GM19099 (cell line): Measurements from ENCODE around the gene EFCAB6.

ENCODE experiments used
- POLR2A ChIP-seq: IDR thresholded peaks from 3 replicates; pipeline ENCODE4 v1.6.1; 2011; ENCODE audit warnings: low read depth; ENCODE audit not compliant: insufficient read length; ENCODE audit errors: extremely low read depth

EFCAB6 gene

GRCh38 chr22:43819931-43820640, 8.0 kb upstream of the EFCAB6 start:
- no peak for TF ChIP-seq POLR2A

DNA sequence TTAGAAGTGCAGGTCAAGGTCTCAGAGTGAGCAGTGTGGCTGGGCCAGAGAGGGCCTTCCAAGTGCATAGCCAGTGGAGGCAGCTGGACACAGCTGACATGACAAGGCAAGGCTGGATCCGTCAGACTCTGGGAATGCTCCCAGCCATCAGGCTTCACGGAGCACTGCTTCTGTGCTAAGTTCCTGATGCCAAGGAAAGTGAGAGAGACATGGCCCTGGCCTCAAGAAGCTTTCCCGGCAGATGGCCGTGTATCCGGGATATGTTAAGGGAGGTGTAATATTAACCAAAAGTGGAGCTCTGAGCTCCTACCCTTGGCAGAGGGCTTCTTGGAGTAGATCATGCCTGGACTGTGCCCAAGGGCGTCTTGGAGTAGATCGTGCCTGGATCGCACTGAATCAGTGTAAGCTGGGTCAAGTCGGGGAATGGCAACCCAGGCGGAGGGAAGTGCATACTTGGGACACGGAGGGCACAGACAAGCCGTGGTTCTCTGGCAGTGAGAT, 7.4 kb upstream of the EFCAB6 start:
- no peak for TF ChIP-seq POLR2A

- TF ChIP-seq POLR2A, result no peak
Observed at GRCh38 chr22:43818981-43819380, 6.9 kb upstream of the EFCAB6 start.

DNA sequence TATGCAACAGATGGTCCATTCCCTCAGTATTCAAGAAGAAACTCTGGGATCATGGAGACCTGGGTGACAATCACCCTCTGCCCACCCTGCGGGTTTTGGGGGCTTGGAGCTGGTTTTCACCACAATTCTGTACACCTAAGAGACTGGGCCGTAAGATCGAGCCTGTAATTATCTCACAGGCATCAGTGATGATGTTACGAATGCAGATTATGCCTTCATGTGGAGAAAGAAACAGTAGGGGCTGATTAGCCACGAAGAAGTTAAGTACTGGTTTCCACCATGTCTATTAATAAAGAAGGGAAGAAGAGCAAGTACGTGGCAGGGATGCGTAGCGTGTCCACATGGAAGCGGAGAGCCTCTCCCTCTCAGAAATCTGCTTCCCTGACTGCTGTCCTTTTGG, 5.3 kb upstream of the EFCAB6 start:
- TF ChIP-seq POLR2A, result no peak

- TF ChIP-seq POLR2A, result no peak
Observed at GRCh38 chr22:43814264-43814663, 2.2 kb upstream of the EFCAB6 start.

- TF ChIP-seq POLR2A, result no peak
Observed at GRCh38 chr22:43812890-43813289, 785 bp upstream of the EFCAB6 start.

DNA sequence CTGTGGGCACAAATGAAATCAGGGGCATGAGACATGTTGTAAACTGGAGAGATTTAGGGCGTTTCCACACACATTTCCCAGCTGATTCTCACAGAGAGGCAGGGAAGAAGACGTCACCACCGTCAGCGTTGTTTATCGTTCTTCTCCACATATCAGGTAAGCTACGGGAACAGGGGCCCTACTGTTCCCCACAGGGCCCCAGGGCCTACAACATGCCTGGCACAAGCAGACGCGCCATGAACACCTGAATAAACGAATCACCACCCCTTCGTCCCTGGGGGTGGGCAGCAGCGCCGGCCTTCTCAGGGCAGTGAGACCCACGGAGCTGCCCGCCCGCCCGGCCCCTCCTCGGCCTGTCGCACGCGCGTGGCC, 342 bp downstream of the EFCAB6 start:
- TF ChIP-seq POLR2A, result no peak

DNA sequence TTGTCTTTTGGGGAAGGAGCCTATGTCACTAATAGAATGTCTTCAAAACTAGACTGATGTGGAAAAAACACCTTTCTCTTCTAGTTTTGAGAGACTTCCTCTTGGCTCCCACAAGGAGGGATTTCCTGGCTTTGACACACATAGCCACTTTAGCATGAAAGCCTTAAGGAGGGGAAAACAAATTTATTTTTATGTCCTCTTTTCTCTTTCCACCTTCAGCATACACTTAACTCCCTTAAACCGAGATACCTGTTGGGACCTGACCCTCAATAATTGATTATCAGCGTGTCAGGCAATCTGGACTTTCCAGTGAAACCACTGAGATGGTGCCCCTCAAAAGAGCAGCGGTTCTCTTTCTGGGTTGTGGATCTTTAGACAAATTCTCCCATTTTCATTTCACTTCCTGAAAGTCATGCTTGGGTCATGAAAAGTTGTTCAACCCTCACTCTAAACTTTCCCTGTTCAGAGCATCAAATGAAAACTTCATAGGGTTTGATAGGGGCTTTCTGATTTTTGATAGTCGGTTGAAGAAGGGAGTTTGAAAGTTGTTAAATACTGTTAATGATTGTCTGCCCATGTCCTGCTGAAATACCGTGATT, 9.1 kb downstream of the EFCAB6 start:
- TF ChIP-seq POLR2A, result no peak

DNA sequence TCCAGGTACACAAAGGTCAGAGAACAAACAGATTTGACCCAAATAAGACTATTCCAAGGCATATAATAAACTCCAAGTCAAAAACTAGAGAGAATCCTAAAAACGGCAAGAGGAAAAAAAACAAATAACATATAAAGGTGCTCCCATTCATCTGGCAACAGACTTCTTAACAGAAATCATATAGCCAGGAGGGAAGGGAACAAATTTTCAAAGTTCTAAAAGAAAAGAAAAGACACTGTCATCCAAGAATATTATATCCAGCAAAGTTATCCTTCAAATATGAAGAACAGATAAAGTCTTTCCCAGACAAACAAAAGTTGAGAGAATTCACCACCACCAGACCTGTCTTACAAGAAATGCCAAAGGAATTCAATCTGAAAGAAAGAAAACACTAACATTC, 11.1 kb downstream of the EFCAB6 start:
- no peak for TF ChIP-seq POLR2A

GRCh38 chr22:43798492-43798891, 13.6 kb downstream of the EFCAB6 start:
- TF ChIP-seq POLR2A, result no peak

DNA sequence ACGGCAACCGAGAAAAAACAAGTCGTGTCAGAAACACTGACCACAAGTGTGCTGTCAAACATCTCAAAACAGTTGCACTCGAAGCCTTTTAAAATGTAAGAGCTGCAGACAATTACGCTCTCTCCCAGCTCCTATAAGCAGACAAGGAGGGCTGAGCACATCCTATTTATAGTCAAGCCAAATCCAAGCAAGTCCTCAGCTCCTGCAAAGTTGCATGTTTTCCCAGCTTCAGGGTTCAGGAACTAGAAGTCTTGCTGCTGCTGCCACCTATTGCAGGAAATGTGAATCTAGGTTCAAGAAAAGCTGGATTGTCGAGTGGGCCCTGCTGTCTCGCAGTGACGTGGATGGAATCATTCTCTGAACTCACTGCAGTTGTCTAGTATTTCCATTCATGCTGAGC, 15.5 kb downstream of the EFCAB6 start:
- TF ChIP-seq POLR2A, result no peak

DNA sequence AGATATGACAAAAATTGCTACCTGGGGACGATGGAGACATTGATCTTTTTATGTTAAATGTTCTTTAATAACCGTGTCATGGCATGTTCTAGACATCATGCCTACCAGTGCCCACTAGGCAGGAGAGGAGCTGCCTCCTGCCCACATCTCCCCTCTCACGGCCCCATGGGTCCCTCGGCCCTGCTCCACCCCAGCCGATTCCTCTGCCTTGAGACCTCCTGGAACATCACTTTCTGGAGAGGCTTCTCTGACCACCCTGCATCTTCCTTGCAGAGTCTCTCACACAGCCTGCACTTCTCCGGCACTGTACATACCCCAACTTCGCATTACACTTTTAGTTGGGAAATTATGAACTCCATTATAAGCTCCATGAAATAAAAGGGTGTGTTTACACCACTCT, 16.8 kb downstream of the EFCAB6 start:
- TF ChIP-seq POLR2A, result no peak

- no peak for TF ChIP-seq POLR2A
Observed at GRCh38 chr22:43792905-43793304, 19.2 kb downstream of the EFCAB6 start.

- TF ChIP-seq POLR2A, result no peak
Observed at GRCh38 chr22:43789452-43789851, 22.7 kb downstream of the EFCAB6 start.

DNA sequence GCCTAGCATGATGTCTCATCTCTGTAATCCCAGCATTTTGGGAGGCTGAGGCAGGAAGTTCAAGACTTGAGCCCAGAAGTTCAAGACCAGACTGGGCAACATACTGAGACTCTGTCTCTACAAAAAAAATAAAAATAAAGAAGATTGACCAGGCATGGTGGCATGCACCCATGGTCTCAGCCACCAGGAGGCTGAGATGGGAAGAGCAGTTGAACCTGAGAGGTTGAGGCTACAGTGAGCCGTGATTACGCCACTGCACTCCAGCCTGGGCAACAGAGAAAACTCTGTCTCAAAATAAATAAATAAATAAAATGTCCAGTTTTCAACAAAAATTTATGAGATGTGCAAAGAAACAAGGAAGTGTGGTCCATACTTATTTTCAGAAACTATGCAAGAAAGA, 28.3 kb downstream of the EFCAB6 start:
- TF ChIP-seq POLR2A, result no peak

- TF ChIP-seq POLR2A, result no peak
Observed at GRCh38 chr22:43782448-43782847, 29.7 kb downstream of the EFCAB6 start.
